ENCODE results near the gene METTL22.

The METTL22 gene

GRCh38 chr16:8665529-8665928 is 44.0 kb downstream of the METTL22 start:
- DNase-seq (ENCODE audit: low read depth in 2 of 2): no peak

GRCh38 chr16:8667492-8667891 is 46.0 kb downstream of the METTL22 start:
- no peak for DNase-seq (ENCODE audit: low read depth in 2 of 2)

DNA sequence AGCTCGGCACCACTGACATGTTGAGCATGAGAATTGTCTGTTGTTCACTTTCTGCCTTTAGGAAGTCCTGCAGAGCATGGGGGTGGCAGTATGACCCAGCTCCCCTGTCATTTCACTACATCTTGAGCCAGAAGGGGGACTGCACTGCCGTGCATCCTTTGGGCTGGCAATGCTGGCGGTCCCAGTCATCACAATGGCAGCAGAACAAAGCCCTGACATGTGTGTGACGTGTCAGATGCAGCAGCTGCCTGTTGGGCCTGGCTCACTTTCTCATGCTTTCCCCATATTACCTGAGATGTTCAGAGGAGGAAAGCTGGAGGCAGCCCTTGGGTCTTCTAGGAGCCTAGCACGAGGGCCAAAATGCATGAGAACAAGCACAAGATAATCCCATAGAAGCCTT is 46.6 kb downstream of the METTL22 start:
- DNase-seq (ENCODE audit: low read depth in 2 of 2): no peak

DNA sequence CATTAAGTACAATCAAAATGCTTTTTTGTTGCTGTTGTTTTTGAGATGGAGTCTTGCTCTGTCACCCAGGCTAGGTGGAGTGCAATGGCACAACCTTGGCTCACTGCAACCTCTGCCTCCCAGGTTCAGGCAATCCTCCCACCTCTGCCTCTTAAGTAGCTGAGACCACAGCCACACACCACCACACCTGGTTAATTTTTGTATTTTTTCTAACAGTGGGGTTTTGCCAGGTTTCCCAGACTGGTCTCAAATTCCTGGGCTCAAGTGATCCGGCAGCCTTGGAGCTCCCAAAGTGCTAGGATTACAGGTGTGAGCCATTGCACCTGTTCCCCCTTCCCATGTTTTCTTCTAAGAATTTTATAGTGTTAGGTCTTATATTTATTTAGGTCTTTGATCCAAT is 48.0 kb downstream of the METTL22 start:
- DNase-seq (ENCODE audit: low read depth in 2 of 2): no peak

GRCh38 chr16:8670014-8670560 is 48.6 kb downstream of the METTL22 start:
- no peak for DNase-seq (ENCODE audit: low read depth in 2 of 2)

DNA sequence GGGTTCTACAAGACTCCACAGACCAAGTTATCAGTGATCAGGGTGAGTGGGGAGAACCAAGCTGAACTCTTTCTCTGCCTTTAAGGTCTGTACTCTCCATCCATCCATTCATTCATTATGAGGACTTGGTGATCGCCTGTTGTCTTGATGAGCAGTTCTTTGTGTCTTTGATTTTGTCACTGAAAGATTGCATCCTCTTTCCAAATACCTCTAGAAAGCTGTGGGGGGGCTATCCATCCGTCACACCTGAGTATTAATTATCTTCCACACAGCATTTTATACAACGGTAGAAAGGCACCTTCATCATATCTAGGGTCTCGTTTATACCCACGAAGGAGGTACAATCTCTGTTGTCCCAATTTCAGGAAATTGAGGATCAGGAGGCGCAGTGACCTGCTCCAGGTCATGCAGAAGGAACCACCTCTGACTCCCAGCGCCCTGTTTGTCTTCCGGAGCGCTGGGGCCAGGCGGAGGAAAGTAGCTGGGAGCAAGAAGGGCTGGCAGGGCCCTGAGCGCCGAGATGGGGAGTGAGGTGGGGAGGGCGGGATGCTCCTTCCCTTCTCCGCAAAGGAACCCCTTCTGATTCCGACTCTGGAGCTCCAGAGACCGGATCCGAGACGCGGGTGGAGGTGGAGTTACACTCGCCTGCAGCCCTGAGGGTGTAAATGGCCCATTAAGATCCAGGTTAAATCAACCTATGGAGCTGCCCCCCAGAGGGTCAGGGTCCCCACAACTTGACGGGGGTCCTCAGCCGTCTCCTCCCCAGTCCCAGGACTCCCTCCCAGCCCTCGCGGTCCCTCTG is 52.3 kb downstream of the METTL22 start:
- no peak for DNase-seq (ENCODE audit: low read depth in 2 of 2)

DNA sequence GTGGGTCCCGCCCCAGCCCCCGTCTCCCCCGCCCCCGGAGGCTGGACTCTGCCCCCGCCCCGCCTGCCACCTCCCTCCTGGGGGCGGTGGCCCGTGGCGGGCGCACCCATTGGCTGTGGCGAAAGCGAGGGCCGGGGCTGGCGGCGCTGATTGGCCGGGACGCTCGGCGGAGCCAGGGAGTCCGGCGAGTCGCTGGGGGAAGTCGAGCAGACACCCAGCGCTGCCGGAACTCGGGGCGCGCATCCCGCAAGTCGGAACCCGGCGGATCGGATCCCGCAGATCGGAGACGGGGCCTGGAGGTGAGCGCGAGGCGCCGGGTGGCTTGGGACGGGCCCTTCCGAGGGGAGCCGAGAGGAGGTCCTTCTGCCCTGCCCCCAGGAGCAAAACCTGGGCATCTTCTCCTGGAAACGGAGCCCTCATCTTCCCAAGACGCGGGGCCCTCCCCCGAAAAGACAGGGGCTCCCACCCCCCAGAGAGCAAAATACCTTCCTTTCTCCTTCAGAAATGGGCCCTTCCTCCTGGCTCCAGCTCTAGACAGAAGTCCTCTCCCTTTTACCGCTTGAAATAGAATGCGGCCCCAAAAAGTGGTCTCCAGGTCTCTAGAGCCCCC is 53.0 kb downstream of the METTL22 start, which contains the start of gene ABAT:
ABAT (plus strand) TSS at position 205 of the 610 bp plus-strand sequence. CDS start 61,123 bp downstream, outside the sequence.
- peak; percentile 70 to 78 for DNase-seq (ENCODE audit: low read depth in 2 of 2)

GRCh38 chr16:8675183-8676159 is 54.0 kb downstream of the METTL22 start:
- peak; percentile 29 to 37 for DNase-seq (ENCODE audit: low read depth in 2 of 2)

DNA sequence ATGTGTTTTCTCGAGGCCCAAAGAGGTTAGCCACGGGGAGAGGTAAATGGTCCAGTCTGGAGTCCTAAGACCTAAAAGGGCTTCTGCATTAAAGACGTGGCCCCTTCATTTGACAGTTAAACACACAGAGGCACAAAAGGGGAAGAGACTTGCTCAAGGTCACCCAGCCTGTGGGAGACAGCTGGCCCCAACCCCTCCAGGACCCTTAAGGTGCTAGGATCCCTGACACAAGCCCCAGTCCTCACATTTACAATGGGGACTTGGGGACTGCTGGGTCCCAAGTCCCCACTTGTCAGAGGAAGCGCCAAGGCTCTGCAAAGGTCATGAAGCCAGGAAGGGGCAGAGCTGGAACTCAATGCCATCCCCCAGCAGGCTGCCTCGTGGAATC is 54.7 kb downstream of the METTL22 start:
- no peak for DNase-seq (ENCODE audit: low read depth in 2 of 2)

DNA sequence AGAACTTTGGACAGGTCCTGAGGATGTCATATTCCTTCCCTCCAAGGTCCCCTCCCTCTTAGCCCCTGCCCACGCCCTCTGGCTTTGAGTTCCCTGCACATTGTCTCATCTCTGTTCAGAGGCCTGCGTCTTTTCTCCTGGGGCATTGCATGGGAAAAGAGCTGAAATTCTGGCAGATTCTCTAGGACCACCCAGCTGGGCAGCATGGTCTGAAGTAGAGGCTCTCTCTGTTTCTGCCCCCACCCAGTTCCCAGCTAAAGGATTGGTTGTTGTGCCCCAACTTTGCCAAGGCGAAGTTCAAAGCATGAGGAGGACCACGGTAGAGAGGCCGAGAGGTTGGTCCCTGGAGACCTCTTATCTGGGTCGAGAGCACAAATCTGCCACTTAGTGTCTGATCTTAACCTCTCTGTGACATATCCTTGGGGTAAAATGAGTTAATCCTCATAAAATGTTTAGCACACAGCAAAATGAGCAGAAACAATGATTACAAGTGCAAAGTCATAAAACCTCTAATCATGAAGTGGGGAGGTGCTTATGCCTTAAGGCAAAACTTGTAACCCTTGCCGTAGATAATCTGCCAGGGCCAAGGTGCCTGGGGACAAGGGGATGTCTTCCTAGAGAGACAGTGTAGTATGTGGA is 55.4 kb downstream of the METTL22 start:
- DNase-seq (ENCODE audit: low read depth in 2 of 2): no peak

DNA sequence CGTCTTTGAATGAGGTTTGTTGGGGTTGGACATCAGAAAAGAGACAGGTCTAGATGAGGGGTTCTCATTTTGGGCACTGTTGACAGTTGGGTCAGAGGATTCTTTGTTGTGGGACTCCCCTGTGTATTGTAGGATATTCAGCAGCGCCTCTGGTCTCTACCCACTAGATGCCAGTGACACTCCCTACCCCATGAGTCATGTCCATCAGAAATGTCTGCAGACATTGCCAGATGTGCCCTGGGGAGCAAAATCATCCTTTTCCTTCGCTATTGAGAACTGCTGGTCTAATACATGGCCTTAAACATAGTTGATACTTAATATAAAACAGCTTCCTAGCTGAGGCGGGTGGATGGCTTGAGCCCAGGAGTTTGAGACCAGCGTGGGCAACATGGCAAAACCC is 56.0 kb downstream of the METTL22 start:
- no peak for DNase-seq (ENCODE audit: low read depth in 2 of 2)

GRCh38 chr16:8678068-8678927 is 56.8 kb downstream of the METTL22 start:
- no peak for DNase-seq (ENCODE audit: low read depth in 2 of 2)

- DNase-seq (ENCODE audit: low read depth in 2 of 2): no peak
These were observed 57.7 kb downstream of the METTL22 start for GRCh38 chr16:8679151-8679550.

GRCh38 chr16:8682551-8683259 is 61.2 kb downstream of the METTL22 start:
- DNase-seq (ENCODE audit: low read depth in 2 of 2): no peak

DNA sequence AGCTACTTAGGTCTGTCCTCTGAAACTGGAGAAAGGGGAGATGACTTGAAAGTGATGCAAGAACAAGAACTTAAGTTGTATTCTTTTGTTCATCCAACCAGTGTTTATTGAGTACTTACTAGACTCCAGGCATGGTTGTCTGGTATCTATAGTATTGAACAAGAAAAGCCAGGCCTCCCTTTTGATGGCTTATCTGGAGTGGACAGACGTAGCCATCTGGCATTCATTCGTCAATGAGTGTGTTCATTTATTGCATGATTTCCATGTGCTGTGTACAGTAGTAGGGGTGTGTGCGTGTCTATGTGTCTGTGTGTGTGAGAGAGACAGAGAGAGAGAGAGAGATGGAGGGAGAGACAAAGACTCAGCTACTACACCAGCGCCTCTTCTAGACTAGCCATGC is 62.1 kb downstream of the METTL22 start:
- no peak for DNase-seq (ENCODE audit: low read depth in 2 of 2)

GRCh38 chr16:8685617-8686016 is 64.1 kb downstream of the METTL22 start:
- DNase-seq (ENCODE audit: low read depth in 2 of 2): no peak

DNA sequence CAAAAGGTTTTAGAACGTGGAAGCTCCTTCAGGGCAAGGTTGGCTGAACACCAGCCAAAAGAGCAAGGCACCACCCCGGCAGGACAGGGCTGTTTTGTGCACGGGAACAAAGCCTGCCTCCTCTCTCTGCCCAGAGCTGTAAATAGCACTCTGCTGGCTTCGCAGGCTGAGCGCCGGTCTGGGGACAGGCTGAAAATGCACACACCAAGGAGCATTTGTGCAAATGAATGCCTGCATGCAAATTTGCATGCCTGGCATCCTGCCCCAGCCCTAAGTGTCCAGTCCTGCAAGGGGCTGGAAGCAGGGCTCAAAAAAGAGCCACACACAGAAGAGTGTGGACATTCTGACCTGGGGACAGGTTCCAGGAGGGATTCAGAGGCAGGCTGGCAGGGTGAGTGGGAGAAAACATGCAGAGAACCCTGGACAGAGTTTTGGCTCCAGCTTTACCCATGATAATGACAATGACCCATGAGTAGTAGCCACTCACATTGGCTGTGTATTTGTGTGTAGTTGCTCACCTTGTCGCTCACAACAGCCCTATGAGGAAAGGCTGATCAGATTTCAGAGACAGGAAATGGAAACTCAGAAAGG is 64.6 kb downstream of the METTL22 start:
- DNase-seq (ENCODE audit: low read depth in 2 of 2): no peak

GRCh38 chr16:8686879-8687278 is 65.4 kb downstream of the METTL22 start:
- no peak for DNase-seq (ENCODE audit: low read depth in 2 of 2)

DNA sequence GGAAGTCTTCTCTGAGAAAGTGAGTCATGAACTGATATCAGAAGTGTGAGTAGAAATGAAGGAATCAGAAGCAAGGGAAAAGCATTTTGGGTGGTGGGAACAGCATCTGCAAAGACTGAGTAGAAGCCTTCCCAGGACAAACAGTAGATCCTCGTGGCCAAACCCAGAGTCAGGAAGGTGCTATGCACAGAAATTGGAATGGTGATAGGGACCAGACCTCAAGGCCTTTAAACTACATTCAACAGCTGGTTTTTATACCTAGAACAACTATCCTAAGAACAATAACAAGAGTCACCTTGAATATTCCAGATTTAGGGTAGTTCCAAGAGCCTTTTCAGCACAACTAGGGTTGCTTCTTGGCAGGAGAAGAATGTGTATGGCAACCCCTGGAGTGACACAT is 68.2 kb downstream of the METTL22 start:
- no peak for DNase-seq (ENCODE audit: low read depth in 2 of 2)
